ENCODE results near the gene CMTM2. TPM values are rescaled to one million over a fixed set of nuclear protein-coding genes. Genes with fewer than 3 reads are reported as not detected.

Gene CMTM2
- total and polyA plus RNA-seq, 9 of the 15 experiments (the other 6 are each of a cell fraction or from before 2014, with no cell fraction given) = not detected

DNA sequence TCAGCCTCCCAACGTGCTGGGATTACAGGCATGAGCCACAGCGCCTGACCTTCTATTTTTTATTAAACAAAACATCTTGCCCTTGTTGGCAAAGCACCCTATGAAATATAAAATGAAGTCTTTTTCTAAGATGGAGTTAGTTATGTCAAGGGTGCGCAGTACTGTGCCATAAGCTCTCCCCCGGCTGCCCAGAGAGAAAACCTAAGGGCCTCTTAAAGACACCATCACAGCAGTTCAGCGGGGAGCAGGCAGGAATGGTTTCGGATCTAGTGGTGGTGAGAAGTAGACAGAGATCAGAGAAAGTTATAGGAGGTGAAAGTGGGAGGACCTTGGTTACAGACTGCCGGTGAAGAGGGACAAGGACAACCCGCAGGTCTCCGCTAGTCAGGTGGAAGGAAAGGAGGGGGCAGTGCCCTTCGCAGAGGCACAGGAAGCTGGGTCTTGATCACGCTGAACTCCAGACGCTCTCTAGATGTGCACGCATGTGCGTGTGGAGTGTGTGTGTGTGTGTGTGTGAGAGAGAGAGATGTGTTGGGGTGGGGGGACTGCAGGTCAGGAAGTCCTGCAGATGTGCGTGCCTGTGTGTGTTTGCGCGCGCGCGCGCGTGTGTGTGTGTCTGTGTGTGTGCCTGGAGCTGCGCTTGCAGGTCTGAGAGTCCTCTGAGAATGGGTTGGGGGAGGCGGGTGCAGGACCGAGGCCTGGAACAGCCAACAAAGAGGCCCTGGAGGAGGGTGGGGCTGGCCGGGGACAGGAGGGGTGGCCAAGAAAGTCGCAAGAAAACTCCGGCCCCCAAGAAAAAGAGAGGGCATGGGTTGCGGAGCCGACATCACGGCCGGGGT, 24.5 kb downstream of the CMTM2 start (continued):
- TF ChIP-seq, protein P1, sequence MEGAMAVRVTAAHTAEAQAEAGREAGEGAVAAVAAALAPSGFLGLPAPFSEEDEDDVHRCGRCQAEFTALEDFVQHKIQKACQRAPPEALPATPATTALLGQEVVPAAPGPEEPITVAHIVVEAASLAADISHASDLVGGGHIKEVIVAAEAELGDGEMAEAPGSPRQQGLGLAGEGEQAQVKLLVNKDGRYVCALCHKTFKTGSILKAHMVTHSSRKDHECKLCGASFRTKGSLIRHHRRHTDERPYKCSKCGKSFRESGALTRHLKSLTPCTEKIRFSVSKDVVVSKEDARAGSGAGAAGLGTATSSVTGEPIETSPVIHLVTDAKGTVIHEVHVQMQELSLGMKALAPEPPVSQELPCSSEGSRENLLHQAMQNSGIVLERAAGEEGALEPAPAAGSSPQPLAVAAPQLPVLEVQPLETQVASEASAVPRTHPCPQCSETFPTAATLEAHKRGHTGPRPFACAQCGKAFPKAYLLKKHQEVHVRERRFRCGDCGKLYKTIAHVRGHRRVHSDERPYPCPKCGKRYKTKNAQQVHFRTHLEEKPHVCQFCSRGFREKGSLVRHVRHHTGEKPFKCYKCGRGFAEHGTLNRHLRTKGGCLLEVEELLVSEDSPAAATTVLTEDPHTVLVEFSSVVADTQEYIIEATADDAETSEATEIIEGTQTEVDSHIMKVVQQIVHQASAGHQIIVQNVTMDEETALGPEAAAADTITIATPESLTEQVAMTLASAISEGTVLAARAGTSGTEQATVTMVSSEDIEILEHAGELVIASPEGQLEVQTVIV (CRISPR knock-in tag; IDR thresholded peaks at IDR 0.05; ENCODE audit: borderline replicate concordance) = no peak
- TF ChIP-seq HNRNPLL (IDR thresholded peaks at IDR 0.05; ENCODE audit: low read depth, low read length, poor library complexity, severe bottlenecking) (peak; percentile 18), HOXB6 (CRISPR knock-in tag; IDR thresholded peaks at IDR 0.05; ENCODE audit: borderline replicate concordance) (no peak), ZNF124 (CRISPR knock-in tag; IDR thresholded peaks at IDR 0.05) (no peak), ARHGAP35 (IDR thresholded peaks at IDR 0.05; ENCODE audit: partially characterized antibody) (no peak), FUS (optimal IDR thresholded peaks at IDR 0.05; ENCODE audit: low read depth, low read length) (no peak), ZNF57 (CRISPR knock-in tag; IDR thresholded peaks at IDR 0.05) (no peak), PURB (CRISPR knock-in tag; IDR thresholded peaks at IDR 0.05; ENCODE audit: low read depth) (no peak), MAFG (tag; conservative IDR thresholded peaks at IDR 0.05) (0 out of 2 replicates have a peak, but pooled peaks have one; percentile 7), DMBX1 (CRISPR knock-in tag; IDR thresholded peaks at IDR 0.05; ENCODE audit: borderline replicate concordance) (peak; percentile 97), SMARCB1 (IDR thresholded peaks at IDR 0.05; ENCODE audit: insufficient read length, low read depth) (no peak), NONO (IDR thresholded peaks at IDR 0.05; ENCODE audit: low read depth in 2 of 2, low read length in 1 of 2) (no peak)
- TF ChIP-seq, protein P2, sequence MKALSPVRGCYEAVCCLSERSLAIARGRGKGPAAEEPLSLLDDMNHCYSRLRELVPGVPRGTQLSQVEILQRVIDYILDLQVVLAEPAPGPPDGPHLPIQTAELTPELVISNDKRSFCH (CRISPR knock-in tag; IDR thresholded peaks at IDR 0.05) = peak; percentile 75; the same call in 1 of the 2 replicates
- TF ChIP-seq, protein P2 (tag; IDR thresholded peaks at IDR 0.05) = peak; percentile 95
- TF ChIP-seq, protein P3, sequence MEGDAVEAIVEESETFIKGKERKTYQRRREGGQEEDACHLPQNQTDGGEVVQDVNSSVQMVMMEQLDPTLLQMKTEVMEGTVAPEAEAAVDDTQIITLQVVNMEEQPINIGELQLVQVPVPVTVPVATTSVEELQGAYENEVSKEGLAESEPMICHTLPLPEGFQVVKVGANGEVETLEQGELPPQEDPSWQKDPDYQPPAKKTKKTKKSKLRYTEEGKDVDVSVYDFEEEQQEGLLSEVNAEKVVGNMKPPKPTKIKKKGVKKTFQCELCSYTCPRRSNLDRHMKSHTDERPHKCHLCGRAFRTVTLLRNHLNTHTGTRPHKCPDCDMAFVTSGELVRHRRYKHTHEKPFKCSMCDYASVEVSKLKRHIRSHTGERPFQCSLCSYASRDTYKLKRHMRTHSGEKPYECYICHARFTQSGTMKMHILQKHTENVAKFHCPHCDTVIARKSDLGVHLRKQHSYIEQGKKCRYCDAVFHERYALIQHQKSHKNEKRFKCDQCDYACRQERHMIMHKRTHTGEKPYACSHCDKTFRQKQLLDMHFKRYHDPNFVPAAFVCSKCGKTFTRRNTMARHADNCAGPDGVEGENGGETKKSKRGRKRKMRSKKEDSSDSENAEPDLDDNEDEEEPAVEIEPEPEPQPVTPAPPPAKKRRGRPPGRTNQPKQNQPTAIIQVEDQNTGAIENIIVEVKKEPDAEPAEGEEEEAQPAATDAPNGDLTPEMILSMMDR (IDR thresholded peaks at IDR 0.05 in 2 of 3, conservative IDR thresholded peaks at IDR 0.05 in 1 of 3; ENCODE audit: insufficient read depth in 2 of 3, low read depth in 1 of 3, low read length in 3 of 3) = no peak
- TF ChIP-seq, protein P4, sequence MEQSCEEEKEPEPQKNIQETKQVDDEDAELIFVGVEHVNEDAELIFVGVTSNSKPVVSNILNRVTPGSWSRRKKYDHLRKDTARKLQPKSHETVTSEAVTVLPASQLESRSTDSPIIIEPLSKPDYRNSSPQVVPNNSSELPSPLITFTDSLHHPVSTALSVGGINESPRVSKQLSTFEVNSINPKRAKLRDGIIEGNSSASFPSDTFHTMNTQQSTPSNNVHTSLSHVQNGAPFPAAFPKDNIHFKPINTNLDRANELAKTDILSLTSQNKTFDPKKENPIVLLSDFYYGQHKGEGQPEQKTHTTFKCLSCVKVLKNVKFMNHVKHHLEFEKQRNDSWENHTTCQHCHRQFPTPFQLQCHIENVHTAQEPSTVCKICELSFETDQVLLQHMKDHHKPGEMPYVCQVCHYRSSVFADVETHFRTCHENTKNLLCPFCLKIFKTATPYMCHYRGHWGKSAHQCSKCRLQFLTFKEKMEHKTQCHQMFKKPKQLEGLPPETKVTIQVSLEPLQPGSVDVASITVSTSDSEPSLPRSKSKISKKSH (CRISPR knock-in tag; IDR thresholded peaks at IDR 0.05) = no peak
- TF ChIP-seq, protein P5, sequence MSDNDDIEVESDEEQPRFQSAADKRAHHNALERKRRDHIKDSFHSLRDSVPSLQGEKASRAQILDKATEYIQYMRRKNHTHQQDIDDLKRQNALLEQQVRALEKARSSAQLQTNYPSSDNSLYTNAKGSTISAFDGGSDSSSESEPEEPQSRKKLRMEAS (CRISPR knock-in tag; IDR thresholded peaks at IDR 0.05) = peak; percentile 71
- TF ChIP-seq, protein P6, sequence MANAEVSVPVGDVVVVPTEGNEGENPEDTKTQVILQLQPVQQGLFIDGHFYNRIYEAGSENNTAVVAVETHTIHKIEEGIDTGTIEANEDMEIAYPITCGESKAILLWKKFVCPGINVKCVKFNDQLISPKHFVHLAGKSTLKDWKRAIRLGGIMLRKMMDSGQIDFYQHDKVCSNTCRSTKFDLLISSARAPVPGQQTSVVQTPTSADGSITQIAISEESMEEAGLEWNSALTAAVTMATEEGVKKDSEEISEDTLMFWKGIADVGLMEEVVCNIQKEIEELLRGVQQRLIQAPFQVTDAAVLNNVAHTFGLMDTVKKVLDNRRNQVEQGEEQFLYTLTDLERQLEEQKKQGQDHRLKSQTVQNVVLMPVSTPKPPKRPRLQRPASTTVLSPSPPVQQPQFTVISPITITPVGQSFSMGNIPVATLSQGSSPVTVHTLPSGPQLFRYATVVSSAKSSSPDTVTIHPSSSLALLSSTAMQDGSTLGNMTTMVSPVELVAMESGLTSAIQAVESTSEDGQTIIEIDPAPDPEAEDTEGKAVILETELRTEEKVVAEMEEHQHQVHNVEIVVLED (CRISPR knock-in tag; IDR thresholded peaks at IDR 0.05) = peak; percentile 56

Measured in K562 (cell line).